Omental fat pad (tissue), 4 donors: ENCODE data around the gene SARM1. TPM values are rescaled to one million over a fixed set of nuclear protein-coding genes. Genes with fewer than 3 reads are reported as not detected.

Source experiments
- ATAC-seq: fragments of 150-250 bp; one replicate; pipeline ENCODE4 v1.9.1; 2016; ENCODE audit warnings: mild to moderate bottlenecking, moderate library complexity; ENCODE audit not compliant: low FRiP score
- DNase-seq: peaks from one replicate; pipeline ENCODE4 v3.0.0-alpha.2; 2019; ENCODE audit warnings: low spot score
- total RNA-seq, 4 donors: library from RNA; depleted of rRNA; stranded (reverse); fragments of >200 nt; gene quantifications; one replicate each; pipeline ENCODE4 v1.1.0, GENCODE V29; 2016
- TF ChIP-seq, protein P1 (sequence below), 3 donors: fragments of 450-650 bp; IDR thresholded peaks; one replicate each; pipeline ENCODE4 v1.5.1; 2016 to 2017; ENCODE audit warnings: antibody characterized with exemption in 3 of 3, mild to moderate bottlenecking in 3 of 3, moderate library complexity in 2 of 3

Gene SARM1
- 10 to 100 TPM in 3 of 4 donors, 1 to 10 TPM in 1; 8.5 to 13.1 (median 12.3) TPM for total RNA-seq

DNA sequence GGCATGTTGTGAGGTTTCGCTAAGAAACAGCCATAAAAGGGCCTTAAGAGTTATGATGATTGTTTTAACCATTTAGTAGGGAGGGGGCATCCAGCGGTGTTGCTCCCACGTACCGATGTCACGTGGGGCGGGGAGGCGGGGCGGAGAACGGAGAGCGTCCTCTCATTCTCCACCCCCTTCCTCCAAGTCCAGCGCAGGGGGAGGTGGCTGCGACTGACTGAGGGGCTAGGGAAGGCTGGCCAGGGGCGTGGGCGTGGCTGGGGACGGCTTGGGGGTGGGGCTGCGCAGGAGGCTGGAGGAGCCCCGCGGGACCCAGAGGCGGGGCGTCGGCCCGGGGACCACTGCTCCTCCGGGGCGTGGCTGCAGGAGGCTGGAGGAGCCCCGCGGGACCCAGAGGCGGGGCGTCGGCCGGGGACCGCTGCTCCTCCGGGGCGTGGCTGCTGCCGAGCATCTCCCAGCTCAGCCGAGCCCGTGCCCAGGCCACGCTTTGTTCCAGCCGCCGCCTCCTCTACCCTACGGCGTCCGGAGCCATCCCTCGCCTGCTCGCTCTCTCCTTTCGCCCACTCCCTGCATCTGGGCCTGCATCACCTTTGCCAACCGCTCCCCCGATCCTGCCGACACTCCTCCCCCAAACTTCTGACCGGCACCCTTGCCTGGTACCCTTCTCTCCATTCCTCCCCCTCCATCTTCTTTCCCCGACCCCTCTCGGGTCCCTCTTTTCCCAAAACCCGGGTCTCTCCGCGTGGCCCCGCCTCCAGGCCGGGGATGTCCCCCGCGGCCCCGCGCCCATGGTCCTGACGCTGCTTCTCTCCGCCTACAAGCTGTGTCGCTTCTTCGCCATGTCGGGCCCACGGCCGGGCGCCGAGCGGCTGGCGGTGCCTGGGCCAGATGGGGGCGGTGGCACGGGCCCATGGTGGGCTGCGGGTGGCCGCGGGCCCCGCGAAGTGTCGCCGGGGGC, at the start of gene SARM1:
Gene SARM1 (plus strand): TSS at position 450 of the 958 bp plus-strand sequence. CDS start 339 bp downstream, at position 789.
- TF ChIP-seq, protein P1, sequence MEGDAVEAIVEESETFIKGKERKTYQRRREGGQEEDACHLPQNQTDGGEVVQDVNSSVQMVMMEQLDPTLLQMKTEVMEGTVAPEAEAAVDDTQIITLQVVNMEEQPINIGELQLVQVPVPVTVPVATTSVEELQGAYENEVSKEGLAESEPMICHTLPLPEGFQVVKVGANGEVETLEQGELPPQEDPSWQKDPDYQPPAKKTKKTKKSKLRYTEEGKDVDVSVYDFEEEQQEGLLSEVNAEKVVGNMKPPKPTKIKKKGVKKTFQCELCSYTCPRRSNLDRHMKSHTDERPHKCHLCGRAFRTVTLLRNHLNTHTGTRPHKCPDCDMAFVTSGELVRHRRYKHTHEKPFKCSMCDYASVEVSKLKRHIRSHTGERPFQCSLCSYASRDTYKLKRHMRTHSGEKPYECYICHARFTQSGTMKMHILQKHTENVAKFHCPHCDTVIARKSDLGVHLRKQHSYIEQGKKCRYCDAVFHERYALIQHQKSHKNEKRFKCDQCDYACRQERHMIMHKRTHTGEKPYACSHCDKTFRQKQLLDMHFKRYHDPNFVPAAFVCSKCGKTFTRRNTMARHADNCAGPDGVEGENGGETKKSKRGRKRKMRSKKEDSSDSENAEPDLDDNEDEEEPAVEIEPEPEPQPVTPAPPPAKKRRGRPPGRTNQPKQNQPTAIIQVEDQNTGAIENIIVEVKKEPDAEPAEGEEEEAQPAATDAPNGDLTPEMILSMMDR (IDR thresholded peaks at IDR 0.05): no peak
- ATAC-seq (peak; percentile 82), DNase-seq (peak; percentile 61)

DNA sequence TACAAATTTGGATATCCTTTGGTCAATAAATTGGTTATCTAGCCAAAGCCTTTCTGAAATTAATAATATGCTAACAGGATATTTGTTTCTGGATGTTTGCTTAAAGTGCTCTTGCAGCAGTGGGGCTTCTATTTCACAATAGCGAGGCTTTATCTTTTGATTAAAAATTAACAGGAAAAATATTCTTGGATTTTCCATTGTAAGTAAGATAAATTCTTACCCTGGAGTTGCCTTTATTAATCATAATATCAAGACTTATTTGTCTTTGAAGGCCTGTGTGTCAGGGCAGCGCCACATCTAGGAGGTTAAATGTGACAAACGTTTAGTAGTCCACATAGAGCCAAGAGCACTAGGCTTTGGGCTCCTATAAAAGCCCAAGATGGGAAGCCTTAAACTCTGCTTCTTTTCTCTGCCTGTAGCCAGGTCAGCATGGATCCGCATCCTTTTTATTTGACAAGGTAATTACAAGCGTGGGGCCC, 47.2 kb upstream of the SARM1 start:
- ATAC-seq (no peak), DNase-seq (no peak)
- TF ChIP-seq, protein P1 (IDR thresholded peaks at IDR 0.05): no peak

DNA sequence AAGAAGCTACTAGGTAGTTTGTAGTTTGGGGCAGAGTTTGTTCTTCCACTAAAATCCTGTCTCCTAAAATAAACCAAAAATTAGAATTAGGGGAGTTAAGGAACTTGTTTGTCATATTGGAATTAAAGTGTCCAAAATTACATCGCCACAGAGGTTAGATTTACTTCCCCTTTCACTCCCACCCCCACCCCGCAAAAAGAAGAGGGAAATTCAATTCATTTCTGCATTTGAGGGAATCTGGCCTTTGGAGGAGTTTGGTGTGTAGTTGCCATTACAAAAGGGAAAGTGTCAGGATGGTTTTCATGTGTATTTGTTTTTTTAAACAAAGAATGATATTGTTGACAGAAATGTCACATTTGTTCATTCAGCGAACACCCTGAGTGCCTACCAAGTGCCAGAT, 46.7 kb upstream of the SARM1 start:
- TF ChIP-seq, protein P1 (IDR thresholded peaks at IDR 0.05): no peak
- ATAC-seq (no peak), DNase-seq (no peak)

DNA sequence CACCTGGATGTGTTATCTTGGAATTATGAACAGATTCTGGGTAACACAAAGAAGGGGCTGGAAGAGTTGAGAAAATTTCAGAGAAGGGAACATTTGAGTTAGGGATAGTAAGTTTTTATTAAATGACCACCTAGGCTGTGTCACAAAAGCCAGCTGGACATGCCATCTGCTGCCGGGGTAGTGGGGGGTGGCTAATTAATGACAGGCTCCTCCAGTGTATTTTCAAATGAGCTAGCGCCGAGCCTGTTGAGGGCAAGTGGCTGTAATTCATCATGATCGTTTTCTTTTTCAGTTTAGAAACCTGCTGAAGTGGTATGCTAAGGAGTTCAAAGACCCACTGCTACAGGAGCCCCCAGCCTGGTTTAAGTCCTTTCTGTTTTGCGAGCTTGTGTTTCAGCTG, 46.3 kb upstream of the SARM1 start:
- ATAC-seq (no peak), DNase-seq (no peak)
- TF ChIP-seq, protein P1 (IDR thresholded peaks at IDR 0.05): no peak

DNA sequence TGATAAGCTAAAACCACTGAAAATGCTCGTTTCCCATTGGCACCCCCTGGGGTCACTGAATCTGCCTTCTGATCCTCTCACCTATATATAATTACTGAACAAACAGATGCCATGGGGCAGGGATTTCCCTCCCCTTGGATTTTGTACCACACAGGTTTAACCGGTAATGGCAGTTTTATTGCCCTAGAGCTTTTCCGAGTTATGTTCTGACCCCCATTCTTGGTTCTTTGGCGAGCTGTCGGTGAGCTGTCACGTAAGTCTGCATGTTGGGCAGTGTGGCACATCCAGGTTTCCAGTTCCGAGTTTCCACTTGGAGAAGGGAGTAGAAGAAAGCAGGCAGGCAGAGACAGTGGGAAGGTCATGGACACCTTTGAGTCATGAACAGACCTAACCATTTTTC, 45.4 kb upstream of the SARM1 start:
- TF ChIP-seq, protein P1 (IDR thresholded peaks at IDR 0.05): no peak

DNA sequence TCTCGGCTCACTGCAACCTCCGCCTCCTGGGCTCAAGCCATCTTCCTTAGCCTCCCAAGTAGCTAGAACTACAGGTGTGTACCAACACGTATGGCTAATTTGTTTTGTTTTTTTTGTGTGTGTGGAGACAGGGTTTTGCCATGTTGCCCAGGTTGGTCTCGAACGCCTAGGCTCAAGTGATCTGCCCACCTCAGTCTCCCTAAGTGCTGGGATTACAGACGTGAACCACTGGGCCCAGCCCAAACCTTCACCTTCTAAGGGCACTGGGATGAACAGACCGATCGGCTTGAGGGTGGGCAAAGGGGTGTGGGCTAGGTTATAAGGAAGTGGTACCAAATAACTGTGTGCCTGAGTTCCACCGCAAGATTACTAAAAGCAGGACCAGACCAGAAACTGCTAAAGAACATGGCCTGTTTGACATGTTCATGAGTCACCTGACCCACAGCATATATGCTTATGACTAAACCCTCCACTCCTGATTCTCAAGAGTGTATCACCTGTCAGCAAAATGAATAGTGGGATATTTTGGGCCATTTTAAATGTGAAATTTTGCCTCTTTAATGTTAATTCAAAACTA, 44.4 kb upstream of the SARM1 start:
- ATAC-seq: no peak
- TF ChIP-seq, protein P1 (IDR thresholded peaks at IDR 0.05): no peak
- DNase-seq: no peak

More for the DNA sequence above, 45.4 kb upstream of the SARM1 start:
- DNase-seq: no peak
- no peak for ATAC-seq
